Panc1 (cell line): ENCODE measurements around the gene FGF4. TPM values are rescaled to one million over a fixed set of nuclear protein-coding genes. Genes with fewer than 3 reads are reported as not detected.

Experiments
- ATAC-seq: fragments of 200-7000 bp; cut with Tn5 transposase; 2 replicates; pipeline ENCODE4 v1.9.1; 2020; ENCODE audit warnings: mild to moderate bottlenecking, moderate library complexity
- BruUV-seq: library from RNA; stranded (reverse); fragments of 400-500 nt; replicated peaks from 2 replicates; lab custom pipeline; 2021; lab: Mats Ljungman, UMichigan
- CTCF ChIA-PET: fragments of 300-600 bp; sonication (Branson Sonifier 250); formaldehyde crosslinking; loops from one replicate; lab custom pipeline; 2022; ENCODE audit warnings: antibody characterized with exemption; lab: Charles Lee
- POLR2A ChIA-PET: fragments of 300-600 bp; sonication (Branson Sonifier 250); formaldehyde crosslinking; loops from one replicate; lab custom pipeline; 2022; ENCODE audit warnings: antibody characterized with exemption; lab: Charles Lee
- DNase-seq: peaks from one replicate; pipeline ENCODE4 v3.0.0-alpha.2; 2010; ENCODE audit warnings: low read depth, low spot score
- H3K27ac ChIP-seq: 2 replicates; pipeline ENCODE4 v1.5.1; 2011; ENCODE audit warnings: mild to moderate bottlenecking, low read length, inconsistent platforms
- H3K27me3 ChIP-seq: fragments of 200-500 bp; sonication (Bioruptor generic); 2 replicates; pipeline ENCODE4 v1.6.0; 2014; ENCODE audit warnings: low read length, inconsistent platforms; ENCODE audit not compliant: control insufficient read depth, insufficient read depth
- H3K36me3 ChIP-seq: fragments of 200-500 bp; sonication (Bioruptor generic); 2 replicates; pipeline ENCODE4 v1.5.1; 2014; ENCODE audit warnings: inconsistent platforms, mild to moderate bottlenecking, low read length, moderate library complexity; ENCODE audit not compliant: control insufficient read depth, insufficient read depth
- H3K4me1 ChIP-seq: 2 replicates; pipeline ENCODE4 v1.5.1; 2011; ENCODE audit warnings: inconsistent platforms, mild to moderate bottlenecking, low read length, moderate library complexity; ENCODE audit not compliant: control insufficient read depth, insufficient read depth
- H3K4me3 ChIP-seq, 2 experiments: 2 replicates each; pipeline ENCODE4 v1.5.1; 2011 to 2012; ENCODE audit warnings: low read depth in 2 of 2, low read length in 2 of 2, mild to moderate bottlenecking in 2 of 2, inconsistent platforms in 1 of 2, moderate library complexity in 1 of 2
- H3K9me3 ChIP-seq: fragments of 200-500 bp; sonication (Bioruptor generic); 2 replicates; pipeline ENCODE4 v1.5.1; 2014; ENCODE audit warnings: low read depth, mild to moderate bottlenecking, inconsistent platforms, low read length, moderate library complexity; ENCODE audit not compliant: control insufficient read depth, insufficient read depth
- POLR2AphosphoS5 ChIP-seq: IDR thresholded peaks from 2 replicates; pipeline ENCODE4 v1.6.1; 2012; ENCODE audit warnings: mild to moderate bottlenecking, low read depth, low read length, moderate library complexity
- SIN3A ChIP-seq: IDR thresholded peaks from 2 replicates; pipeline ENCODE4 v1.6.1; 2012; ENCODE audit warnings: low read depth, mild to moderate bottlenecking, low read length, moderate library complexity, borderline replicate concordance; ENCODE audit not compliant: insufficient read depth
- TCF7L2 ChIP-seq: IDR thresholded peaks from 2 replicates; pipeline ENCODE4 v1.6.1; 2011; ENCODE audit warnings: mild to moderate bottlenecking, low read depth, low read length, inconsistent platforms
- in situ Hi-C: cut with HindIII; loops from 2 replicates; pipeline ENCODE4 v1.10.0; 2016; ENCODE audit warnings: low sequenced_read_pairs, low pct_unique_long_range_greater_than_20kb
- intact Hi-C: fragments of 100-400 bp; cut with micrococcal nuclease; formaldehyde crosslinking; loops from one replicate; pipeline ENCODE4 v1.10.0; 2022; ENCODE audit not compliant: unreplicated experiment
- total RNA-seq: library from RNA; stranded (reverse); gene quantifications from one replicate; pipeline ENCODE4 v1.2.1, GENCODE V29; 2021; ENCODE audit not compliant: unreplicated experiment
- TF ChIP-seq, protein P1 (sequence below), 2 experiments: IDR thresholded peaks; 2 replicates each; pipeline ENCODE4 v1.6.1; 2011 to 2012; ENCODE audit warnings: low read depth in 2 of 2, control low read depth in 1 of 2, low read length in 1 of 2, mild to moderate bottlenecking in 1 of 2, moderate library complexity in 1 of 2; ENCODE audit not compliant: insufficient read depth in 1 of 2
- TF ChIP-seq, protein P2 (sequence below): fragments of 450-650 bp; IDR thresholded peaks from 2 replicates; pipeline ENCODE4 v1.5.1; 2017; ENCODE audit warnings: mild to moderate bottlenecking

Gene FGF4
- total RNA-seq, 1 experiment from 2014 or later: not detected

DNA sequence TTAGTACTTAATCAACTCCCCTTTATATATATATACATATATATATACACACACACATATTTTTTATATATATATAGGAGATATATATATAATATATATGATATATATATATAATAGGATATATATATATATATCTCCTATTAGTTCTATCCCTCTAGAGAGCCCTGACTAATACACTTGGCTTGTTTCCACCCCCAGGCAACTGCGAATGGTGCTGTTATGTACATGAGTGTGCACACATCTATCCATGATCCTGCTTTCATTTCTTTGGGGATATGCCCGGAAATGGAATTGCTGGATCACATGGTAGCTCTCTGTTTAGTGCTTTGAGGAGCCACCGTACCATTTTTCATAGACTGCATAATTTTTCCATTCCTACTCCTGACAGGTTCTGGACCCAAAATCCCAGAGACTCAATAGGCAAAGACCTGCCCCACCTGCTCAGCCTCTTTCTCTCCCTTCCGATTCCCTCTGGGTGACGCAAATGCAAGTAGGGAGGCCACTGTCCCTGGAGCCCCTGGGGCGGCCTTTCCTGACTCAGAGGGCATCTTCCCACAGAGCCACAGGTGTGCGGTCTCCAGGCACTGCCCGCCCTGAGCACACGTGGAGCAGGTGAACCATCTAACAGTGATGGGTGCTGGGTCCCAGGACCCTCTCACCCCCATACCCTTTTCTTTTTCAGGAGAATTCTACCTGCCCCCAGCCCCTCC lies 32.1 kb upstream of the FGF4 start:
- no peak overlapping the region for H3K4me3 ChIP-seq
- no peaks in the 10 kb centered on the region for H3K9me3 ChIP-seq
- TF ChIP-seq, protein P1, sequence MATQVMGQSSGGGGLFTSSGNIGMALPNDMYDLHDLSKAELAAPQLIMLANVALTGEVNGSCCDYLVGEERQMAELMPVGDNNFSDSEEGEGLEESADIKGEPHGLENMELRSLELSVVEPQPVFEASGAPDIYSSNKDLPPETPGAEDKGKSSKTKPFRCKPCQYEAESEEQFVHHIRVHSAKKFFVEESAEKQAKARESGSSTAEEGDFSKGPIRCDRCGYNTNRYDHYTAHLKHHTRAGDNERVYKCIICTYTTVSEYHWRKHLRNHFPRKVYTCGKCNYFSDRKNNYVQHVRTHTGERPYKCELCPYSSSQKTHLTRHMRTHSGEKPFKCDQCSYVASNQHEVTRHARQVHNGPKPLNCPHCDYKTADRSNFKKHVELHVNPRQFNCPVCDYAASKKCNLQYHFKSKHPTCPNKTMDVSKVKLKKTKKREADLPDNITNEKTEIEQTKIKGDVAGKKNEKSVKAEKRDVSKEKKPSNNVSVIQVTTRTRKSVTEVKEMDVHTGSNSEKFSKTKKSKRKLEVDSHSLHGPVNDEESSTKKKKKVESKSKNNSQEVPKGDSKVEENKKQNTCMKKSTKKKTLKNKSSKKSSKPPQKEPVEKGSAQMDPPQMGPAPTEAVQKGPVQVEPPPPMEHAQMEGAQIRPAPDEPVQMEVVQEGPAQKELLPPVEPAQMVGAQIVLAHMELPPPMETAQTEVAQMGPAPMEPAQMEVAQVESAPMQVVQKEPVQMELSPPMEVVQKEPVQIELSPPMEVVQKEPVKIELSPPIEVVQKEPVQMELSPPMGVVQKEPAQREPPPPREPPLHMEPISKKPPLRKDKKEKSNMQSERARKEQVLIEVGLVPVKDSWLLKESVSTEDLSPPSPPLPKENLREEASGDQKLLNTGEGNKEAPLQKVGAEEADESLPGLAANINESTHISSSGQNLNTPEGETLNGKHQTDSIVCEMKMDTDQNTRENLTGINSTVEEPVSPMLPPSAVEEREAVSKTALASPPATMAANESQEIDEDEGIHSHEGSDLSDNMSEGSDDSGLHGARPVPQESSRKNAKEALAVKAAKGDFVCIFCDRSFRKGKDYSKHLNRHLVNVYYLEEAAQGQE (IDR thresholded peaks at IDR 0.05; ENCODE audit: insufficient read depth in 1 of 2, low read depth in 2 of 2, low read length in 1 of 2): no peak
- TF ChIP-seq TCF7L2 (no peak), POLR2AphosphoS5 (no peak), SIN3A (no peak)
- TF ChIP-seq, protein P2, sequence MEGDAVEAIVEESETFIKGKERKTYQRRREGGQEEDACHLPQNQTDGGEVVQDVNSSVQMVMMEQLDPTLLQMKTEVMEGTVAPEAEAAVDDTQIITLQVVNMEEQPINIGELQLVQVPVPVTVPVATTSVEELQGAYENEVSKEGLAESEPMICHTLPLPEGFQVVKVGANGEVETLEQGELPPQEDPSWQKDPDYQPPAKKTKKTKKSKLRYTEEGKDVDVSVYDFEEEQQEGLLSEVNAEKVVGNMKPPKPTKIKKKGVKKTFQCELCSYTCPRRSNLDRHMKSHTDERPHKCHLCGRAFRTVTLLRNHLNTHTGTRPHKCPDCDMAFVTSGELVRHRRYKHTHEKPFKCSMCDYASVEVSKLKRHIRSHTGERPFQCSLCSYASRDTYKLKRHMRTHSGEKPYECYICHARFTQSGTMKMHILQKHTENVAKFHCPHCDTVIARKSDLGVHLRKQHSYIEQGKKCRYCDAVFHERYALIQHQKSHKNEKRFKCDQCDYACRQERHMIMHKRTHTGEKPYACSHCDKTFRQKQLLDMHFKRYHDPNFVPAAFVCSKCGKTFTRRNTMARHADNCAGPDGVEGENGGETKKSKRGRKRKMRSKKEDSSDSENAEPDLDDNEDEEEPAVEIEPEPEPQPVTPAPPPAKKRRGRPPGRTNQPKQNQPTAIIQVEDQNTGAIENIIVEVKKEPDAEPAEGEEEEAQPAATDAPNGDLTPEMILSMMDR: no peak
- ChIA-PET POLR2A (no interaction called here), CTCF (no interaction called here)
- ATAC-seq (no peak), DNase-seq (no peak)
- H3K4me1 ChIP-seq: no peaks in the 10 kb centered on the region
- no TSS peak for BruUV-seq
- intact Hi-C loops (no loop called here), in situ Hi-C loops (no loop called here)
- no peak overlapping the region for H3K27ac ChIP-seq
- peaks cover 5% of the 10 kb centered on the region; the same call in 1 of the 2 replicates for H3K27me3 ChIP-seq
- no peaks in the 10 kb centered on the region for H3K36me3 ChIP-seq

DNA sequence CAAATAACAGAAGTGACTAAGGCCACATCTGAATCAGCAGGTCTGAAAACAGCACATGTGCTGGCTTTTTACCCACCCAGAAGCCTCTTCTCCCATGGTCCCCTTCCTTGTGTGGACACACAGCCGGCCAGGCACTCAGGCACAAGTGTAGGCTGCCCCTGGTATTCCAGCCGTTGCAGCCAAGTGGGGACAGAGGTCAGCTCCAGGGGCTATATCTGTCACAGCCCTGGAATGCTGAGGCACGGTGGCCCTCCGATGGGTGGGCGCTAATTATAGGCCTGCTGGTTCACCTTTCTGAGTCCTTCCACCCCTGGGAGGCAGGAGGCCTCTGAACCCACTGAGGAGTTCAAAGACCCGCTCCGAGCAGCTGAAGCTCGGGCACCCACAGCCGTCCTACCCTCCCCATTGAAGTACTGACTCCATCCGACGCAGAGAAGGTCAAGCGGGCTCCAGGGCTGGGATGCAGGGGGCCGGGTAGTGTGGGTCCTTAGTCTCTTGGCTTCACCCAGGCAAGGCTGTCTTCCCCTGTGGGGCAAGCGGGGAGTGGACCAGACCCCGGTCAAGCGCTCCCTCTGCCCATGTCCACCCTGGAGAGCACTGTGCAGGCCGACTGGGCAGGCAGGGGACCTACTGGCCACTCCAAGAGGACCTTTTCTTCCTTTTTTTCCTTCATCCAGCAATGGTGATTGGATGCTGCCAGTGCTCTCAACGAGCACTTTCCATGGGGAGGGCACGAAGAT lies 29.8 kb upstream of the FGF4 start:
- CTCF ChIA-PET: no interaction called here
- TF ChIP-seq, protein P1 (IDR thresholded peaks at IDR 0.05; ENCODE audit: insufficient read depth in 1 of 2, low read depth in 2 of 2, low read length in 1 of 2): no peak
- TF ChIP-seq POLR2AphosphoS5 (no peak), SIN3A (no peak), TCF7L2 (no peak)
- TF ChIP-seq, protein P2: no peak
- BruUV-seq: no TSS peak
- peaks cover 5% of the 10 kb centered on the region; the same call in 1 of the 2 replicates for H3K27me3 ChIP-seq
- H3K36me3 ChIP-seq: no peaks in the 10 kb centered on the region
- no peaks in the 10 kb centered on the region for H3K4me1 ChIP-seq
- in situ Hi-C loops: no loop called here
- ATAC-seq (no peak), DNase-seq (no peak)
- H3K4me3 ChIP-seq: no peak overlapping the region
- POLR2A ChIA-PET: interaction anchor here (0.6 to 0.7 kb wide), 2 partner anchors 49 to 86 kb away, joined by 3 to 8 read pairs; no protein-coding TSS in a partner anchor
- no peak overlapping the region for H3K27ac ChIP-seq
- intact Hi-C loops: loop anchor here (5.0 kb wide), 1 partner anchor 103 kb away; the partner anchor contains the start of gene FGF19
- no peaks in the 10 kb centered on the region for H3K9me3 ChIP-seq
